HG02973 (cell line): Measurements from ENCODE around the gene ATAD3B.
"Not testable (repeated sequence)": the region's sequence is repeated elsewhere in the genome, so short reads cannot be mapped to it uniquely, and the experiment has no call there.

Experiments
- ATAC-seq: cut with Tn5 transposase; IDR thresholded peaks from one replicate; pipeline ENCODE4 v1.9.1; 2021; ENCODE audit warnings: moderate library complexity; ENCODE audit not compliant: unreplicated experiment

The ATAD3B gene

GRCh38 chr1:1432951-1433803, 38.4 kb upstream of the ATAD3B start:
- no peak for ATAC-seq

- no peak for ATAC-seq
These were observed 37.8 kb upstream of the ATAD3B start for GRCh38 chr1:1433804-1434130.

- no peak for ATAC-seq
These were observed 37.3 kb upstream of the ATAD3B start for GRCh38 chr1:1434131-1434823.

- ATAC-seq: no peak
These were observed 36.8 kb upstream of the ATAD3B start for GRCh38 chr1:1434824-1435105.

- no peak for ATAC-seq
These were observed 36.3 kb upstream of the ATAD3B start, which contains the start of gene VWA1 for GRCh38 chr1:1435106-1435903. Gene VWA1 (plus strand): TSS chr1:1435690. CDS start chr1:1435749, 59 bp downstream.

GRCh38 chr1:1435911-1436629, 35.5 kb upstream of the ATAD3B start:
- no peak for ATAC-seq

GRCh38 chr1:1436630-1437032, 34.9 kb upstream of the ATAD3B start:
- ATAC-seq: no peak

GRCh38 chr1:1437033-1437903, 34.3 kb upstream of the ATAD3B start:
- no peak for ATAC-seq

- ATAC-seq: no peak
These were observed 33.6 kb upstream of the ATAD3B start for GRCh38 chr1:1437904-1438376.

- no peak for ATAC-seq
These were observed 32.8 kb upstream of the ATAD3B start for GRCh38 chr1:1438531-1439381.

GRCh38 chr1:1439546-1440261, 31.9 kb upstream of the ATAD3B start:
- no peak for ATAC-seq

- no peak for ATAC-seq
These were observed 31.1 kb upstream of the ATAD3B start for GRCh38 chr1:1440262-1441001.

GRCh38 chr1:1441002-1441888, 30.3 kb upstream of the ATAD3B start:
- peak; percentile 46 for ATAC-seq

GRCh38 chr1:1442069-1442770, 29.3 kb upstream of the ATAD3B start:
- no peak for ATAC-seq

GRCh38 chr1:1446631-1447030, 24.9 kb upstream of the ATAD3B start:
- ATAC-seq: not testable (repeated sequence)

GRCh38 chr1:1449099-1449739, 22.3 kb upstream of the ATAD3B start, which contains the start of gene ATAD3C:
Gene ATAD3C (plus strand): TSS chr1:1449689. CDS start chr1:1450684, 995 bp downstream.
- ATAC-seq: no peak
